ENCODE measurements around the gene STARD10. TPM values are rescaled to one million over a fixed set of nuclear protein-coding genes. Genes with fewer than 3 reads are reported as not detected.

STARD10 gene
- total RNA-seq, 1 experiment from 2014 or later = 15.1 TPM

Other genes starting within 250 kb of the STARD10 start
- gene PDE2A, start 119.6 kb downstream of the STARD10 start, total RNA-seq (2014; rRNA removed; shearing (Covaris generic); ENCODE audit: low replicate concordance) = not detected in 2 replicates
- 55.6 and 92.4 TPM in 2 replicates for gene ARAP1, start 41.6 kb downstream of the STARD10 start, total RNA-seq (2014; rRNA removed; shearing (Covaris generic); ENCODE audit: low replicate concordance)
- gene ATG16L2, start 20.4 kb upstream of the STARD10 start, total RNA-seq (2014; rRNA removed; shearing (Covaris generic); ENCODE audit: low replicate concordance) = 2.2 and 5.1 TPM in 2 replicates